Erythroblast (primary cell): ENCODE measurements around the gene B4GALNT4.

Experiments used
- GATA1 ChIP-seq: IDR thresholded peaks from 2 replicates; pipeline ENCODE4 v1.6.1; 2011; ENCODE audit warnings: low read depth, mild to moderate bottlenecking, control low read depth, low read length, moderate library complexity
- POLR2A ChIP-seq: IDR thresholded peaks from 2 replicates; pipeline ENCODE4 v1.6.1; 2011; ENCODE audit warnings: mild to moderate bottlenecking, low read length

- TF ChIP-seq POLR2A (no peak), GATA1 (no peak)
Measured at GRCh38 chr11:358129-358800, 11.0 kb upstream of the B4GALNT4 start.
